IMR-90 (cell line): Measurements from ENCODE around the gene SUPT3H. TPM values are rescaled to one million over a fixed set of nuclear protein-coding genes. Genes with fewer than 3 reads are reported as not detected.

Source experiments
- ATAC-seq: fragments of 200-7000 bp; cut with Tn5 transposase; 2 replicates; pipeline ENCODE4 v1.9.1; 2020; ENCODE audit warnings: low read depth, mild to moderate bottlenecking, moderate library complexity
- BruUV-seq: library from RNA; stranded (reverse); fragments of 400-500 nt; replicated peaks from 2 replicates; lab custom pipeline; 2021; lab: Mats Ljungman, UMichigan
- CTCF ChIA-PET: fragments of 300-600 bp; formaldehyde crosslinking; extraction: SDS; loops from one replicate; lab custom pipeline; 2021; ENCODE audit warnings: antibody characterized with exemption; lab: Yijun Ruan, JAX
- POLR2A ChIA-PET: fragments of 300-600 bp; sonication (Branson Sonifier 250); formaldehyde crosslinking; loops from one replicate; lab custom pipeline; 2022; ENCODE audit warnings: antibody characterized with exemption; ENCODE audit not compliant: unreplicated experiment; lab: Charles Lee
- DNase-seq: peaks from one replicate; pipeline ENCODE4 v3.0.0; 2013
- H2AFZ ChIP-seq: replicated peaks from 2 replicates; pipeline ENCODE3; 2013; ENCODE audit warnings: low read length, mild to moderate bottlenecking; ENCODE audit not compliant: poor library complexity
- H2AK5ac ChIP-seq: 2 replicates; pipeline ENCODE4 v1.6.1; 2013; ENCODE audit warnings: low read depth, low read length, inconsistent platforms
- H2AK9ac ChIP-seq: replicated peaks from 2 replicates; pipeline ENCODE3; 2013; ENCODE audit warnings: mild to moderate bottlenecking, low read depth, low read length, moderate library complexity; ENCODE audit not compliant: poor library complexity
- H2BK120ac ChIP-seq: 2 replicates; pipeline ENCODE4 v1.6.1; 2013; ENCODE audit warnings: low read depth, low read length, inconsistent platforms
- H2BK15ac ChIP-seq: 3 replicates; pipeline ENCODE4 v1.6.1; 2013; ENCODE audit warnings: low read depth, low read length, inconsistent platforms
- H2BK20ac ChIP-seq: 2 replicates; pipeline ENCODE4 v1.6.1; 2013; ENCODE audit warnings: low read depth, mild to moderate bottlenecking, inconsistent platforms, low read length, moderate library complexity
- H2BK5ac ChIP-seq: 2 replicates; pipeline ENCODE4 v1.6.1; 2013; ENCODE audit warnings: mild to moderate bottlenecking, low read depth, low read length, inconsistent platforms; ENCODE audit not compliant: poor library complexity, severe bottlenecking
- H3K14ac ChIP-seq: replicated peaks from 2 replicates; pipeline ENCODE4 v1.6.1; 2013; ENCODE audit warnings: low read depth, low read length, inconsistent platforms
- H3K18ac ChIP-seq: 2 replicates; pipeline ENCODE4 v1.6.1; 2013; ENCODE audit warnings: low read depth, low read length, control low read depth
- H3K23ac ChIP-seq: 2 replicates; pipeline ENCODE4 v1.6.1; 2013; ENCODE audit warnings: low read depth, low read length, inconsistent platforms
- H3K27ac ChIP-seq: 2 replicates; pipeline ENCODE4 v1.5.1; 2013; ENCODE audit warnings: mild to moderate bottlenecking, control low read depth, low read length; ENCODE audit not compliant: insufficient read depth
- H3K27me3 ChIP-seq: 2 replicates; pipeline ENCODE4 v1.6.1; 2013; ENCODE audit warnings: low read length; ENCODE audit not compliant: control insufficient read depth, insufficient read depth
- H3K36me3 ChIP-seq: 2 replicates; pipeline ENCODE4 v1.6.1; 2013; ENCODE audit warnings: low read length, mixed read lengths; ENCODE audit not compliant: control insufficient read depth, insufficient read depth
- H3K4ac ChIP-seq: 2 replicates; pipeline ENCODE4 v1.6.1; 2013; ENCODE audit warnings: low read depth, low read length, inconsistent platforms
- H3K4me1 ChIP-seq: 2 replicates; pipeline ENCODE4 v1.6.1; 2013; ENCODE audit warnings: low read length, mixed read lengths; ENCODE audit not compliant: control insufficient read depth, insufficient read depth
- H3K4me2 ChIP-seq: 2 replicates; pipeline ENCODE4 v1.6.1; 2013; ENCODE audit warnings: low read depth, mild to moderate bottlenecking, control low read depth, low read length, moderate library complexity
- H3K4me3 ChIP-seq: 2 replicates; pipeline ENCODE4 v1.5.1; 2013; ENCODE audit warnings: low read depth, mild to moderate bottlenecking, control low read depth, low read length, moderate library complexity; ENCODE audit not compliant: insufficient read depth
- H3K56ac ChIP-seq: 2 replicates; pipeline ENCODE4 v1.6.1; 2013; ENCODE audit warnings: low read length, inconsistent platforms; ENCODE audit not compliant: insufficient read depth; ENCODE audit errors: extremely low read depth
- H3K79me1 ChIP-seq, 2 experiments: 2 replicates each; pipeline ENCODE4 v1.6.1; 2013; ENCODE audit warnings: low read length in 2 of 2, inconsistent platforms in 1 of 2, low read depth in 1 of 2
- H3K9ac ChIP-seq: 2 replicates; pipeline ENCODE4 v1.6.1; 2013; ENCODE audit warnings: low read depth, low read length, control low read depth
- H3K9me1 ChIP-seq: 2 replicates; pipeline ENCODE4 v1.6.1; 2013; ENCODE audit warnings: low read length, inconsistent platforms; ENCODE audit not compliant: insufficient read depth
- H3K9me3 ChIP-seq: 2 replicates; pipeline ENCODE4 v1.6.1; 2013; ENCODE audit warnings: low read length; ENCODE audit not compliant: control insufficient read depth, insufficient read depth
- H4K20me1 ChIP-seq: 2 replicates; pipeline ENCODE4 v1.6.1; 2013; ENCODE audit warnings: low read length, inconsistent platforms; ENCODE audit not compliant: insufficient read depth
- H4K5ac ChIP-seq: 2 replicates; pipeline ENCODE4 v1.6.1; 2013; ENCODE audit warnings: mild to moderate bottlenecking, low read depth, low read length, control low read depth
- H4K8ac ChIP-seq, 2 experiments: 2 replicates each; pipeline ENCODE4 v1.6.1; 2013; ENCODE audit warnings: low read depth in 2 of 2, low read length in 2 of 2, control low read depth in 1 of 2, inconsistent platforms in 1 of 2
- H4K91ac ChIP-seq: 2 replicates; pipeline ENCODE4 v1.6.1; 2013; ENCODE audit warnings: low read depth, low read length, inconsistent platforms; ENCODE audit not compliant: insufficient read depth
- CHD1 ChIP-seq: IDR thresholded peaks from 2 replicates; pipeline ENCODE4 v1.6.1; 2012; ENCODE audit warnings: low read depth, low read length, improper control_type of control experiment
- CTCF ChIP-seq: conservative IDR thresholded peaks from 2 replicates; pipeline ENCODE4 v1.5.1; 2012; ENCODE audit warnings: mild to moderate bottlenecking, low read depth, low read length, improper control_type of control experiment
- MAZ ChIP-seq: IDR thresholded peaks from 2 replicates; pipeline ENCODE4 v1.6.1; 2012; ENCODE audit warnings: low read depth, mild to moderate bottlenecking, low read length, improper control_type of control experiment, moderate library complexity, borderline replicate concordance
- NFE2L2 ChIP-seq: fragments of 150-350 bp; IDR thresholded peaks from 2 replicates; pipeline ENCODE4 v1.6.1; 2016; ENCODE audit warnings: low read depth, mild to moderate bottlenecking, low read length
- POLR2A ChIP-seq: IDR thresholded peaks from 2 replicates; pipeline ENCODE4 v1.6.1; 2012; ENCODE audit warnings: mild to moderate bottlenecking, low read depth, low read length
- RAD21 ChIP-seq: IDR thresholded peaks from 2 replicates; pipeline ENCODE4 v1.6.1; 2012; ENCODE audit warnings: low read length, improper control_type of control experiment
- RCOR1 ChIP-seq: IDR thresholded peaks from 2 replicates; pipeline ENCODE4 v1.6.1; 2012; ENCODE audit warnings: mild to moderate bottlenecking, low read length, improper control_type of control experiment; ENCODE audit not compliant: insufficient replicate concordance
- RFX5 ChIP-seq: IDR thresholded peaks from 2 replicates; pipeline ENCODE4 v1.8.0; 2012; ENCODE audit warnings: low read depth, mild to moderate bottlenecking, low read length, moderate library complexity
- dilution Hi-C: fragments of 300-500 bp; cut with HindIII; formaldehyde crosslinking; loops from one replicate; pipeline ENCODE4 v1.14.3; 2018; ENCODE audit warnings: low sequenced_read_pairs; ENCODE audit not compliant: unreplicated experiment
- in situ Hi-C: fragments of 300-500 bp; cut with MboI; formaldehyde crosslinking; loops from 3 replicates; pipeline ENCODE4 v1.14.3; 2019; ENCODE audit warnings: low sequenced_read_pairs, inconsistent platforms, mixed read lengths
- intact Hi-C: fragments of 100-400 bp; cut with micrococcal nuclease; formaldehyde crosslinking; loops from 2 replicates; pipeline ENCODE4 v1.10.0; 2022
- polyA plus RNA-seq, 3 experiments: library from polyadenylated mRNA; depleted of rRNA; stranded (reverse); fragments of >200 nt; gene quantifications; 2 replicates each; pipeline ENCODE4 v1.2.3, GENCODE V29; 2012; ENCODE audit warnings: low replicate concordance in 1 of 3
- total RNA-seq: library from RNA; depleted of rRNA; stranded (reverse); fragments of >200 nt; gene quantifications from 2 replicates; pipeline ENCODE4 v1.2.3, GENCODE V29; 2012
- TF ChIP-seq, protein P1 (sequence below): fragments of 150-350 bp; IDR thresholded peaks from 2 replicates; pipeline ENCODE4 v1.6.1; 2017; ENCODE audit warnings: mild to moderate bottlenecking, antibody characterized with exemption, low read length, low read depth
- TF ChIP-seq, protein P2 (sequence below): fragments of 150-350 bp; IDR thresholded peaks from 2 replicates; pipeline ENCODE4 v1.6.1; 2016; ENCODE audit warnings: low read depth, mild to moderate bottlenecking, low read length, moderate library complexity, borderline replicate concordance

Gene SUPT3H
- total and polyA plus RNA-seq, 2 of the 4 experiments (the other 2 are of a cell fraction) = 4.5 to 5.0 TPM

- no peaks in the 10 kb centered on the region for H3K36me3 ChIP-seq
- no peak overlapping the region for H3K23ac ChIP-seq
- no peak overlapping the region for H2BK5ac ChIP-seq
- H2BK20ac ChIP-seq = no peak overlapping the region
- H3K18ac ChIP-seq = no peak overlapping the region
- H3K4ac ChIP-seq = no peak overlapping the region
- no peak overlapping the region for H3K4me2 ChIP-seq
- H3K9me1 ChIP-seq = no peaks in the 10 kb centered on the region
- no peaks in the 10 kb centered on the region for H3K27me3 ChIP-seq
- H4K5ac ChIP-seq = no peak overlapping the region
- no peak overlapping the region for H2AK5ac ChIP-seq
- H3K4me3 ChIP-seq = no peak overlapping the region
- H2BK120ac ChIP-seq = no peak overlapping the region
- no peak overlapping the region for H3K14ac ChIP-seq
- no peak overlapping the region for H2BK15ac ChIP-seq
- intact Hi-C loops = no loop called here
- no peak overlapping the region for H2AK9ac ChIP-seq
- no peak overlapping the region for H4K8ac ChIP-seq
- no peak for ATAC-seq
- DNase-seq = no peak
- TF ChIP-seq NFE2L2 (no peak), RCOR1 (no peak), CTCF (no peak), RAD21 (no peak), RFX5 (no peak), POLR2A (no peak), MAZ (no peak), CHD1 (no peak)
- TF ChIP-seq, protein P1, sequence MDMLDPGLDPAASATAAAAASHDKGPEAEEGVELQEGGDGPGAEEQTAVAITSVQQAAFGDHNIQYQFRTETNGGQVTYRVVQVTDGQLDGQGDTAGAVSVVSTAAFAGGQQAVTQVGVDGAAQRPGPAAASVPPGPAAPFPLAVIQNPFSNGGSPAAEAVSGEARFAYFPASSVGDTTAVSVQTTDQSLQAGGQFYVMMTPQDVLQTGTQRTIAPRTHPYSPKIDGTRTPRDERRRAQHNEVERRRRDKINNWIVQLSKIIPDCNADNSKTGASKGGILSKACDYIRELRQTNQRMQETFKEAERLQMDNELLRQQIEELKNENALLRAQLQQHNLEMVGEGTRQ = no peak
- TF ChIP-seq, protein P2, sequence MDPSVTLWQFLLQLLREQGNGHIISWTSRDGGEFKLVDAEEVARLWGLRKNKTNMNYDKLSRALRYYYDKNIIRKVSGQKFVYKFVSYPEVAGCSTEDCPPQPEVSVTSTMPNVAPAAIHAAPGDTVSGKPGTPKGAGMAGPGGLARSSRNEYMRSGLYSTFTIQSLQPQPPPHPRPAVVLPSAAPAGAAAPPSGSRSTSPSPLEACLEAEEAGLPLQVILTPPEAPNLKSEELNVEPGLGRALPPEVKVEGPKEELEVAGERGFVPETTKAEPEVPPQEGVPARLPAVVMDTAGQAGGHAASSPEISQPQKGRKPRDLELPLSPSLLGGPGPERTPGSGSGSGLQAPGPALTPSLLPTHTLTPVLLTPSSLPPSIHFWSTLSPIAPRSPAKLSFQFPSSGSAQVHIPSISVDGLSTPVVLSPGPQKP = no peak
- no TSS peak for BruUV-seq
- no peaks in the 10 kb centered on the region for H4K20me1 ChIP-seq
- CTCF ChIA-PET = no interaction called here
- no peak overlapping the region for H3K56ac ChIP-seq
- no peak overlapping the region for H3K27ac ChIP-seq
- dilution Hi-C loops = no loop called here
- no peaks in the 10 kb centered on the region for H3K4me1 ChIP-seq
- in situ Hi-C loops = no loop called here
- POLR2A ChIA-PET = no interaction called here
- no peak overlapping the region for H3K9ac ChIP-seq
- H3K9me3 ChIP-seq = no peaks in the 10 kb centered on the region
- H4K91ac ChIP-seq = no peak overlapping the region
- no peak overlapping the region for H2AFZ ChIP-seq
- H3K79me1 ChIP-seq = no peaks in the 10 kb centered on the region
Observed at GRCh38 chr6:45199554-45199953, 178.2 kb downstream of the SUPT3H start.
